ENCODE results near the gene ADORA1. TPM values are rescaled to one million over a fixed set of nuclear protein-coding genes. Genes with fewer than 3 reads are reported as not detected.

The ADORA1 gene
- total and polyA plus RNA-seq, 10 of the 15 experiments (the other 5 are each of a cell fraction or from before 2014, with no cell fraction given): not detected

DNA sequence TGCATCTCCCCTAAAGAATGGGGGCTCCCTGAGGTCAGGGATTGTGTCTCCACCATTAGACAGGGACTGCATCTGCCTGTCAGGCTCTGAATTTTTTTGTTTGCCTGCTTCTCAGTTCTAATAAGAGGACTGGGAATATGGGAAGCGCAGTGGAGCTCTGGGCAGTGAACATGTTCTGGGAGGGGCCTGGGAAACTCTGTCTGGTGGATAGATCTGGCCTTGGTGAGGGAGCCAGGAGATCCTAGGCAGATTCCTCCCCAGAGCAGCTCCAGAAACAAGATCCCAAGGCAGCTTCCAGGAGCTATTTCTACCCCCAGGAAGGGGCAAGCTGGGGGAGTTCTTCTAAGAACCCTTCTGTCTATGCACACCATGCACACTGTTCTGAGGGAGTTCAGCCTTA, 29.1 kb upstream of the ADORA1 start:
- H3K4me3 ChIP-seq: no peak overlapping the region
- in situ Hi-C loops (cut with MboI) (no loop called here), intact Hi-C loops (cut with micrococcal nuclease; ENCODE audit: unreplicated experiment) (no loop called here)
- ChIA-PET POLR2A (interaction anchor here (0.6 kb wide), 1 partner anchor 25 kb away, joined by 5 read pairs; no protein-coding TSS in a partner anchor), SMC1A (ENCODE audit: uncharacterized antibody, unreplicated experiment) (no interaction called here), RAD21 (ENCODE audit: unreplicated experiment) (no interaction called here), CTCF (interaction anchor here (1.5 to 3.1 kb wide), 3 partner anchors 15 to 169 kb away, joined by 4 to 9 read pairs (median 4); no protein-coding TSS in a partner anchor)
- H3K4me2 ChIP-seq (ENCODE audit: control insufficient read depth, insufficient read depth): no peak overlapping the region
- H3K27ac ChIP-seq (ENCODE audit: control insufficient read depth, insufficient read depth): no peak overlapping the region
- WGBS (ENCODE audit: insufficient coverage, insufficient replicate concordance, low lambda C conversion rate, missing lambda C conversion rate): 56% methylated on average over 1 of the region's 1 CpG
- H3K9me3 ChIP-seq (replicated peaks; ENCODE audit: control insufficient read depth, insufficient read depth, low read length): peaks cover 2% of the 10 kb centered on the region; the same call in 1 of the 3 replicates
- no peak for FAIRE-seq
- H4K20me1 ChIP-seq (ENCODE audit: control insufficient read depth, insufficient read depth): no peaks in the 10 kb centered on the region
- no peak overlapping the region for H2AFZ ChIP-seq (ENCODE audit: control insufficient read depth, low read depth, low read length)
- no peak for ATAC-seq
- H3K9ac ChIP-seq (ENCODE audit: control insufficient read depth, insufficient read depth, low read length): no peak overlapping the region
- no TSS peak for BruUV-seq (replicated peaks)
- DNase-seq (ENCODE audit: low read depth, low spot score): no peak
- TF ChIP-seq, protein P1, sequence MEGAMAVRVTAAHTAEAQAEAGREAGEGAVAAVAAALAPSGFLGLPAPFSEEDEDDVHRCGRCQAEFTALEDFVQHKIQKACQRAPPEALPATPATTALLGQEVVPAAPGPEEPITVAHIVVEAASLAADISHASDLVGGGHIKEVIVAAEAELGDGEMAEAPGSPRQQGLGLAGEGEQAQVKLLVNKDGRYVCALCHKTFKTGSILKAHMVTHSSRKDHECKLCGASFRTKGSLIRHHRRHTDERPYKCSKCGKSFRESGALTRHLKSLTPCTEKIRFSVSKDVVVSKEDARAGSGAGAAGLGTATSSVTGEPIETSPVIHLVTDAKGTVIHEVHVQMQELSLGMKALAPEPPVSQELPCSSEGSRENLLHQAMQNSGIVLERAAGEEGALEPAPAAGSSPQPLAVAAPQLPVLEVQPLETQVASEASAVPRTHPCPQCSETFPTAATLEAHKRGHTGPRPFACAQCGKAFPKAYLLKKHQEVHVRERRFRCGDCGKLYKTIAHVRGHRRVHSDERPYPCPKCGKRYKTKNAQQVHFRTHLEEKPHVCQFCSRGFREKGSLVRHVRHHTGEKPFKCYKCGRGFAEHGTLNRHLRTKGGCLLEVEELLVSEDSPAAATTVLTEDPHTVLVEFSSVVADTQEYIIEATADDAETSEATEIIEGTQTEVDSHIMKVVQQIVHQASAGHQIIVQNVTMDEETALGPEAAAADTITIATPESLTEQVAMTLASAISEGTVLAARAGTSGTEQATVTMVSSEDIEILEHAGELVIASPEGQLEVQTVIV (IDR thresholded peaks at IDR 0.05; ENCODE audit: borderline replicate concordance, partially characterized antibody): no peak
- TF ChIP-seq, protein P2, sequence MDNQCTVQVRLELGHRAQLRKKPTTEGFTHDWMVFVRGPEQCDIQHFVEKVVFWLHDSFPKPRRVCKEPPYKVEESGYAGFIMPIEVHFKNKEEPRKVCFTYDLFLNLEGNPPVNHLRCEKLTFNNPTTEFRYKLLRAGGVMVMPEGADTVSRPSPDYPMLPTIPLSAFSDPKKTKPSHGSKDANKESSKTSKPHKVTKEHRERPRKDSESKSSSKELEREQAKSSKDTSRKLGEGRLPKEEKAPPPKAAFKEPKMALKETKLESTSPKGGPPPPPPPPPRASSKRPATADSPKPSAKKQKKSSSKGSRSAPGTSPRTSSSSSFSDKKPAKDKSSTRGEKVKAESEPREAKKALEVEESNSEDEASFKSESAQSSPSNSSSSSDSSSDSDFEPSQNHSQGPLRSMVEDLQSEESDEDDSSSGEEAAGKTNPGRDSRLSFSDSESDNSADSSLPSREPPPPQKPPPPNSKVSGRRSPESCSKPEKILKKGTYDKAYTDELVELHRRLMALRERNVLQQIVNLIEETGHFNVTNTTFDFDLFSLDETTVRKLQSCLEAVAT (IDR thresholded peaks at IDR 0.05): no peak
- no peak for TF ChIP-seq RCOR1 (conservative IDR thresholded peaks at IDR 0.05; ENCODE audit: low read depth, low read length)
- no peak for TF ChIP-seq JUND (IDR thresholded peaks at IDR 0.05; ENCODE audit: low read depth, low read length)
- TF ChIP-seq PAX5 (IDR thresholded peaks at IDR 0.05; ENCODE audit: borderline replicate concordance, low read depth, low read length): no peak
- H3K79me2 ChIP-seq (ENCODE audit: control insufficient read depth, insufficient read depth, low read length): no peaks in the 10 kb centered on the region
- H3K36me3 ChIP-seq (ENCODE audit: control insufficient read depth in 2 of 2, insufficient read depth in 2 of 2, low read length in 1 of 2): no peaks in the 10 kb centered on the region
- H3K4me1 ChIP-seq (ENCODE audit: control insufficient read depth, insufficient read depth, low read length): no peaks in the 10 kb centered on the region
- no peaks in the 10 kb centered on the region; a peak in 1 of 4 replicates for H3K27me3 ChIP-seq (replicated peaks in 1 of 2; ENCODE audit: control insufficient read depth in 2 of 2, insufficient read depth in 2 of 2, low read length in 1 of 2)

Data from GM12878 (cell line).